Superior temporal gyrus (tissue), 1 donor: ENCODE data around the gene IGFBPL1.

Experiments
- DNase-seq: peaks from one replicate; pipeline ENCODE4 v3.0.0-alpha.2; 2016; ENCODE audit errors: extremely low spot score

IGFBPL1 gene

DNA sequence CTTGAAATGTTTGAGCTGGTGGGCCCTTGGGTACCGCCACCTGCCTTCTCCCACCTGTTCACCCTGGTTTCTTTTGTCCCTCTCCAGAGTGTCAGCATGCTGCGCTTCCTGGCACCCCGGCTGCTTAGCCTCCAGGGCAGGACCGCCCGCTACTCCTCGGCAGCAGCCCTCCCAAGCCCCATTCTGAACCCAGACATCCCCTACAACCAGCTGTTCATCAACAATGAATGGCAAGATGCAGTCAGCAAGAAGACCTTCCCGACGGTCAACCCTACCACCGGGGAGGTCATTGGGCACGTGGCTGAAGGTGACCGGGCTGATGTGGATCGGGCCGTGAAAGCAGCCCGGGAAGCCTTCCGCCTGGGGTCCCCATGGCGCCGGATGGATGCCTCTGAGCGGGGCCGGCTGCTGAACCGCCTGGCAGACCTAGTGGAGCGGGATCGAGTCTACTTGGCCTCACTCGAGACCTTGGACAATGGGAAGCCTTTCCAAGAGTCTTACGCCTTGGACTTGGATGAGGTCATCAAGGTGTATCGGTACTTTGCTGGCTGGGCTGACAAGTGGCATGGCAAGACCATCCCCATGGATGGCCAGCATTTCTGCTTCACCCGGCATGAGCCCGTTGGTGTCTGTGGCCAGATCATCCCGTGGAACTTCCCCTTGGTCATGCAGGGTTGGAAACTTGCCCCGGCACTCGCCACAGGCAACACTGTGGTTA lies 28.4 kb downstream of the IGFBPL1 start:
- DNase-seq, result no peak

DNA sequence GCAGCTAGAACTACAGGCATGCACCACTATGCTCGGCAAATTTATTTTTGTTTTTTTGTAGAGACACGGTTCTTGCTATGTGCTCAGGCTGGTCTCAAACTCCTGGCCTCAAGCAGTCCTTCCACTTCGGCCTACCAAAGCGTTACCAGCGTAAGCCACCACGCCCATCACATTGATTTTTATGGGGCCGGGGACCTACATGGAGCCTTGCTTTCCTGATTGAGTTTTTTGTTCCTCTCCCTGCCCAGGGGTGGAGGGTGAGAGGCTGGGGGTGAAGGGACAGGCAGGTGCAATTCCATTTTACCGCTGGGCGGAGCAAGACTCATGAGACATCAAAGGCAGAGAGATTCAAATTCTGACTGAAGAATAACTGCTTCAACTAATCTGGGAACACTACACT lies 29.8 kb downstream of the IGFBPL1 start:
- no peak for DNase-seq

DNA sequence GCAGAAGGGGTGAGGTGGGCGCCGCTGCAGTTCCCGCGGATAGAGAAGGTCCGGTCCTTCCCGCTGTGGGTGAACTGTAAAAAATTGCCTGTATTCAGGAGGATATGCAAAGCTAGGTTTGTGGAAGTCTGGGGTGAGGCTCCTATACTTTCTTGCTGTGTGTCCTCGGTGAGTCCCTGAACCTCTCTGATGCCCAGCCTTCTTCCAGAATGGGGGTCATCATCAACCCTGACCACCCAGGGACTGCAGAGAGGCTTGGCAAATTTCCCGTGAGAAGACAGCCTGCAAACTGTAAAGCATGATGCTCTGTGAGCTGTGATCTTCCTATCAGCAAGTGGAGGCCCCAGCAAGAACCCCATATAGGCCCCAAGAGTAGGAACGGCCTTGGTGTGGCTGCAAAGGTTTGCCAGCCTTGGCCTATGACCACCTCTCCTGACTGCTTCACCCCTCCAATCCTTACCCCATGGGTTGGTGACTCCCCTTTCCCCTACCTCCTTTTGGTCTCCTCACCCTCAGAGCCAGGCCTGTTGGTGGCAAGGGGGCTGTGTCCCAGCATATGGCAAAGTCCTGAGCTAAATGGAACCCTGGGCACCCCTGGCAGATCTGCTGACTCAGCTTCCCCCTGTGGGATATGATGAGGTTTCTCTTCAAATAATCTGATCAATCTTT lies 31.0 kb downstream of the IGFBPL1 start:
- DNase-seq, result no peak

DNA sequence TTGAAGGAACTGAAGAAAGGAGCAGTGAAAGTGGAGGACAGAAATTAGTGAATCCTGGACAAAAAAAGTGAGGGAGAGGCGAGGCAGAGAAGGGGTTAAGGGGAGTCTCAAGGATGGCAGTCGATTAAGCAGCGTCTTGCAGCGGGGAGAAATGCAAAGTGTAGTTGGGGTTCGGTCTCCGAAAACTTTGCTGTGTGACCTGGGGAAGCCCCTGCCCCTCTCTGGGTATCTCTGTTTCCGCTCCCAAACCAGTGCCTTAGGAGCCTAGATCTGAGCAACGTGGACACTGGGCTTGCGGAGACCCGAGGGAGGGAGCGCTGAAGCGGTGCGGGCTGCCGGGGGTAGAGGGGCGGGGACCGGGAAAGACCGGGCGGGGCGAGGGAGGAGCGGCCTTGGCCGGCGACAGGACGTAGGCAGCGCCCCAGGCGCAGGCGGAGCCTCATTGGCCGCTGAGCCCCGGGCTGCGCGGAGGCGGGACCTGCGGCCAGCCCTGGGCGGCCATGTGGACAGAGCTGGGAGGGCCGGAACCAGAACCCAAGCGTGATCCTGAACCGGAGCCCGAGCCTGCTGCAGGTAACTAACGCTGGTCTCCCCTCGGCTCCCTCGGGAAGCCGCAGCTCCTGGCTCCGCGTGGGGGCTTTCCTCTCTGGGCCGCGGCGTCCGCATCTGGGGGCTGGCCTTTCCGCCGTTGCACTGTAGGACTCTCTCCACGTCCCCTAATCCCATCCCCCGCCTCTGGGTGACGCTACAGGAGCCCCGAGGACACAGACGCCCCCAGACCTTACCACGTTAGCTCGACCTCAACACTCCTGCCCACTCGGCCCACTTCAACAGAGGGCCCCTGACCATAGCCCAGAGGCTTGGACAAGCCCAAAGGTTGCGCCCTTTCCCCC lies 31.8 kb downstream of the IGFBPL1 start, which contains the start of gene ALDH1B1:
Gene ALDH1B1, plus strand, starts transcription at position 468 of the 893 bp plus-strand sequence. CDS start 3,047 bp downstream, outside the sequence.
- peak; percentile 75 for DNase-seq

DNA sequence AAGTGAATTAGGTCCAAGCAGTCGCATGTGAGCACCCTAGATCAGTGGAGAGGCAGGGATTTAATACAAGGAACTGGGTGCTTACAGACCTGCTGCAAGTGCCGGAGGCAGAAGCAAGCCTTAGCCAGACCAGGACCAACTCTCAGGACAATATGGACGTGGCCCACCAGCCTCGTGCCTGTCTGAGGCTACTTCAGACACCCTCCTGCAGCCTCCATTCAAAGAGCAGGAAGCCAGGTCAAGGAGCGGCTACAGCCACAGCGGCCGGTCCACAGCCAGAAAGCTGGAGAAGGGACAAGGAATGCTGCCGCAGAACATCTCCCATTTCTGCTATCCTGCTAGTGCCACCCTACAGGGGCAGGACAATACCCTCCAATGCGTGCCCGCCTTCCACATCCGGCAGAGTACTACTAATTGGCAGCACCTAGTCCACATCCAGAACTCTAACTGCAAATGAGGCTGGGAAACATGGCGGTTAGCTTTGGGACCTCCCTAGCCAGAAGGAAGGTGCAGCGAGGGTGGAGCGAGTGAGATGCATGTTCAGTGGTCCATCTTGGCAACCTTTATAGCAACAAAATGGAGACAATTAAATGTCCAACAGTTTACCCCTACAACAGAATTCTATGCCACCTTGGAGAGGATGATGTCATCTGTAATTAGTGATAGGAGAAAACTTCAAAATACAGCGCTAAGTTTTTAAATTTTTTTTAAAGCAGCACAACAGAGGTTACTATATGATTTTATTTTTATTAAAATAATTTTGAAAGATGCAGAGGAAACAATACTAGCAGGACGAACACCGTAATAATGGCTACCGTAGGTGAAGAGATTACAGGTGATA lies 32.8 kb downstream of the IGFBPL1 start:
- no peak for DNase-seq

DNA sequence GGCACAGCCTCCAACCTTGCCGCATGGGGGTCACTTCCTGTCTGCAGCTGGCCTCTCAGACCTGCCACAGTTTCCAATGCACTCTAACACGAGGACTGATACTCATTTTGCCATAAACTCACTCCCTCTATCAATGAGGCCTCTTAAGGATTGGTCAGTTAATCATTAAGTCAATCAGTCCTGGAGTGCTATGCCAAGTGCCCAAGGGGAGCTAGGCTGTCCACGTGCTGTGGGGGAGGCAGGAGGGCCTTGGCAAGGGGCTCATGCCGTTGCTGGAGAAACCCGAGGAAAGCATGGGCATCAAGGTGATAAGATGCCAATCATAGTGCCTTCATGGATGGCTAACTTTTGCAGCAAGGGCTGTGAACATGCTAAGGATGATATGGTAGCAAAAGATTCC lies 33.4 kb downstream of the IGFBPL1 start:
- no peak for DNase-seq

DNA sequence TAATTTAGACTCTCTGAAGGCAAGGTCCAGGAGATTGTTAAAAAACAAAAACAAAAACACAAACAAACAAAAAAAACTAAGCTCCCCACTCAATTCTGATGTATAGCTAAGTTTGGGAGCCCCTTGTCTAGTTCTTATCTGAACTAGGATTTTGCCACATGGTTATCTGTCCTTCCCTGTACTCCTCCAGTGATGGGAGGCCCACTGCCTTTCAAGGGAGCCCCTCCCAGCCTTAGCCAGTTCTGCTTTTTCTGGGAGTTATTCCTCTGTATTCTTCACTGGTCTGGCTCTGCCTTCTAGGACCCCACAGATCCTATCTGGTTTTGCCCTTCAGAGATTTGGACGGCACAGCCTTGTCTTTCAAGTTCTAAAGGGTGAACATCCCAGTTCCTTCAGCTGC lies 33.8 kb downstream of the IGFBPL1 start:
- no peak for DNase-seq

DNA sequence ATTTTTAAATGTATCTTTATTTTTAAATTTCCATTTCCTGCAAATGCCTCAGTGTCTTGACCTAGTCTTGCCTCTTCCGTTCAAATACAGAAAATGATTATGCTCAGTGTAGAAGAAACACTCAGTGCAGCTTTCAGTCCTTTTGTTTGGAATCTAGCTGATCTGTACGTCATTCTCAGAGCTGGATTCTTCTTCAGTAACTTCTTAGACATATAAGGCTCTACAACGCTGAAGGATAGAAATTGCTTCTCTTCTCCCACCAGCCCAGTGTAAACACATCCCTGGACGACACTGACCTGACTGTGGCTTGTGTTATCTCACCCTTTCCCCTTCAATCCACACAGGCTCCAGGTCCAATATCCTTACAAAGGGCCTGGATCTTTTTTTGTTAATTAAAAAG lies 34.9 kb downstream of the IGFBPL1 start:
- no peak for DNase-seq

DNA sequence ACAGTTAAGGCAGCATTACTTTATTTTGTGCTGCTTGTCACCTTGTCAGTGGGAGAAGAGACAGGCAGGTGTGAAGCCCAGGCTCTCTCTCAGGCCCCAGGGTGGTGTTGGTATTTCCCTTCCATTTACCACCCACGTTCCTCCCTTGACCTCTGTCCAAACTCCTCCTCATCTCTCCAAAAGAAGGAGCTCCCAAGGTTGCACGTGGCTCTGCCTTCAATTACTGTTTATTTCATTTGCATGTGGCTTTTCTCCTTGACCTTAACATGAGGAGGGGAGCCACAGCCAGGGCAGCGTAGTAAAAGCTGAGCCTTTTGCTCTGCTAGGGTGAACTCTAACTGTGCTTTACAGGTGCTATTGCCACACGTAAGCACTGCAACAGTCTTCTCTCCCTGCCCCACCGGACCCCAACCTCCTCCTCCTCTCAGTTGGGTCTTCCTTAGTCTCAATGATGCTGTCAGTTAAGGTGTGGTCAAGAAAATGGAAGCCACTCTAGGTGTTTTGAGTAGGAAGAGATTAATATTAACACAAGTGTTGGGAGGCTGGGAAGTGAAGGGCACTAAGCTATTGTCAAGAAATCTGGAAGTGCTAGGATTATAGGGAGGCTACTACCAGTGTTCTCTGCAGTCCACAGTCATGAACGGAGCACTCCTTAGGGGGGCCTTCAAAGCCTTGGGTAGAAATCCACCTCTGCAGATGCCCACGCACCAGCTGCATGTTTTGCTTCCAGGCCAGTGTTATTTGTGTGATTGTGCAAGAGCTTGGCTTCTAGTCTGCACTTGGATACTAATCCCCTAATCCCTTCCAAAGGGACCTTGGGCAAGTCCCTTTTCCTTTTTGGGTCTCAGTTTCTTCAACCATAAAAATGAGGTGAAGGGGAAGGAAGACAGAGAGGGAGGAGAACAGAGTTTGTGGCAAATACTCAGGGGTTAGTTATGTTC lies 35.7 kb downstream of the IGFBPL1 start:
- DNase-seq, result peak; percentile 33

DNA sequence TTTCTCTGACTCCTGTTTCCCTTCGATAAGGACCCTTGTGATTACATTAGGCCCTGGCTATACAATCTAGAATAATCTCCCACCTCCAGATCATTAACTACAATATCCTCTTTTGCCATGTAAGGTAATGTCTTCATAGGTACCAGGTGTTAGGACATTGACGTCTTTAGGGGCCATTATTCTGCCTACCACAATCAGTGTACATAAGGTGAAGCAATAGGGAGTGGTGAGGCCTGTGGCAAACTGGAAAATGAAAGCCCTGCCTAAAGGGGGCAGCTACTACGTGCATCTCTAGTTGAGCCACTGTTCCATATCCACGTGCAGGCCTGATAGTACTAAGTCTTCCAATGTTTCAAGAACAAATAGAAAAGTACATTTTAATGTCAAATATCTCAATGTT lies 36.5 kb downstream of the IGFBPL1 start:
- DNase-seq, result no peak

DNA sequence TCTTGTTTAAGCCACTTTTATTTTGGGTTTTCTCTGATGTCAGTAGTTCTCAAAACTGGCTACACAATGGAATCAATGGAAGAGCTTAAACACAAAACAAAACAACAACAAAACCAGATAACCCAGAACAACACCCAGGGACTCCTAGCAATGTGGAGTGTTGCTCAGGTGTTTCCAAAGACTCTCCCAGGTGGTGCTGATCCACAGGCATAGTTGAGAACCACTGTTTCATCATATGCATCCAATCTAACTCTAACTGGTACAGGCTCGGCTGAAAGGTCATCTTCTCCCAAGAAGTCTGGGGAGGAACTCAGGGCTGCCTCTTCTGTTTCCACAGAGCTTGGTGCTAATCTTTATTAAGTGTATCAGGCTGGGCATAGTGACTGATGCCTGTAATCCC lies 37.2 kb downstream of the IGFBPL1 start:
- DNase-seq, result no peak

DNA sequence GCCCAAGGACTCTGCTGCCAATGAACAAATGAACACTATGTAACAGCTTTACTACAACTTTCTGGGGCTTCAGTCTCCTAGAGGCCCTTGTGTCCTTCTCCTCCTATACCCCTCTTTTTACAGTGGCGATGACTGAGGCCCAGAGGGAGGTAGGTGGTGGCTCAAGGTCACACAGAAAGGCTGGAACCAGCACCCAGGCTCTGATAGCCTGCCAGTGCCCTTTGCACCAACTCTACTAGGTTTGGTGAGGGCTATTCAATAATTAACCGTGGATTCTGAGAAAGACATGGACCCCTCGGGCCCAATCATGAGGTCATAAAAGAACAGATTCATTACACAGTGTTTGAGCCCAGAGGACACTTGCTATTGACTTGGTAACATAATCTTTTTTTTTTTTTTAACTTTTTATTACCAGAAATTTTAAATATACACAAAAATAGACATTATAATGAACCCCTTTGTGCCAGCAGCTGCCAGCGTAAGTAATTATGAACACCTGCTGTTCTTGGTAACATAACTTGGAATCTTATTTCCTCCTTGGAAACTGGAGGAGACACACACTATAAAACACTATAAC lies 37.8 kb downstream of the IGFBPL1 start:
- no peak for DNase-seq

DNA sequence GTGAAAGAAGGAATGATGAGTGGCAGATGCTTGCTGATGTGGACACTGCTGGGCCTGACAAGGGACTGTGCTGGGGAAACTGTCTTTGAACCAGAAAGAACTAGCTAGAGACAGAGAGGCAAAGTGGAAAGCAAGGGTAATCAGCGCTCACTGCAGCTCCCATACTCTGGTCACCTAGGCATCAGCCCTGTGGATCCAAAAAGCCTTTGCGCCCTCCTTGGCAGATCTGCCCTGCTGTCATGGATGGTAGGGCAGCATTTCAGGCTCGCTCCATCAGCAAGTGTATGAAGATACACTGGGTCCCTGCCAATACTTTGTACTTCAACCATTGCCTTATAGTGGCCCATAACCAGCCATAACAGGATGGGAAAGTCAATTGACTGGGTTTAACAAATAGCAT lies 38.4 kb downstream of the IGFBPL1 start:
- no peak for DNase-seq

DNA sequence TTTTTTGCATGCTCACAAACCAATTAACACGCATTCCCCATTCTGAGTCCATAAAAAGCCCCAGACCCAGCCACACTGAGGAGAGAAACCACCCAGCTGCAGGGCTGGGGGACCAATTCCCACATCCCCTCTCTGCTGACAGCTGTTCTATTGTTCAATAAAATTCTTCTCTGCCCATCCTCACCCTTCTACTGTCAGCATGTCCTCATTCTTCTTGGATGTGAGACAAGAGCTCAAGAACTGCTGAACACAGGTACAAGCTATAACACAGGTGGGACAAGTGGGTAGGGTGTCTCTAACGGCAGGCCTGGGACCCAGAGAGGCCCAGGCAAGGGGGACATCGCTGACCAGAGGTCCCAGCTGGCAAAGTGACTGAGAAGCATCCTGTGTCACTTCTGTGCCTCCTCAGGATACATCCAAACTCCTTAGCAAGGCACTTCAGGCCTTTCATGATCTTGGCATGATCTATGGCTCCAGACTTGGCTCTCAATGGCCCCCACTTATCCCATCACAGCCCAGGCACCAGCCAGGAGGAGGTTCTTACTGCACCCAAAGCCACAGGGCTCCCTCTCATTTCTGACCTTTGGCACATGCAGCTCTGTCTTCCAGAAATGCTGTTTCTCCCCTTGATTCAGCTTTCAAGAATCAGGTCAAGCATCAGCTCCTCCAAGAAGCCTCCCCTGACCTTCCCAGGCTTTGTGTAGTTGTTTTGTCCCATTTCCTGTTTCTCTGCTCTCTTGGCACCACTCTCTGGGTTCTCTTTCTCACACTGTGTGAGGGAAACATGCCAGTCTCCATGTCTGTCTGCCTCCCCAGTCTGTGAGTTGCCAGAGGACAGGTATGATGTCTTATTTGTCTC lies 39.0 kb downstream of the IGFBPL1 start:
- no peak for DNase-seq

DNA sequence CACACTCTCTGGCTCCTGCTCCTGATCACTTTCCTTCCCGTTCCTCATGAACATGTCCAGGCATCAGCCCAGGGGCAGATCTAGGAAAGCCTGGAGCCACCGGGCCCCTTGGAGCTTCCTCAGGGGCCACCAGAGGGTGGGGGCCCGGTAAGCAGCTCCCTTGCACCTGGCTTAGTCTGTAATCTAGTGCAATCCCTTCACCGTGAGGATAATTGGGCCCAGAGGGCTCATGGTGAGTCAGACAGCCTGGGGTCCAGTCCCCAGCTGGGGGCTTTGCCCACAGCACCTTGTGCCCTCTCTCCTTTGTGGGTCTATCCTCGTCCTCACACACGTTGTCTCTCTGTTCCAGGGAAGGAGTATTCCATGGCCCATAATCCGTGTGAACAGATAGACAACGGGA lies 42.1 kb downstream of the IGFBPL1 start:
- DNase-seq, result no peak

DNA sequence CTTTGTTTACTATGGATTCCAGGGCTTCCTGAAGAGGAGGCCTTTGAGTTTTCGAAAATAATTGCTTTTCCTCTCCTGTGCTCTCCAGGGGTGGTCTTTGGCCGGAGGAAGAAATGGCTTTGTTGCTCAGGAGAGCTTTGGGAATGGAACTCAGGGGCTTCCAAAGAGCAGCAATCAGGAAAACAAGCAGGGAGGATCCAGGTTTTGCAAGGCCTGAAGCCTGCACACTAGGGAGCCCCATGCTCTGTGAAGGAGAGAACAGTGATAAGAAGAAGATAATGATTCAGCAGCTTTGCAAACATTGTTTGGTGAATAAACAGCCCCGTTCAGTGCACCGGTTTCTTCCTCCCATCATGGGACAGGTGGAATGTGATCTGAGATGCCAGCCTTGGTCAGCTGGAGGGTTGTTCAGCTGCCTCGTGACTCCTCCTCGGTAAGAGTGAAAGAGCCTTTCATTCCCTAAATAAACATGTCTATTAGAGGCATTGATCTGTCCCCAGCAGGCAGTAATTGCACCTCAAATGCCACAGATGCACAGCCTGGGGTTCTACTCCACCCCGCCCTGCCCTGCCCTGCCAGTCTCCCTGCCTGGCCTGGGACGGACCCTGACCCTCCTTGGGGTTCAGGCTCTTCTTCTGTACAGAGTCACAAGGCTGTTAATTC lies 43.3 kb downstream of the IGFBPL1 start:
- DNase-seq, result no peak

DNA sequence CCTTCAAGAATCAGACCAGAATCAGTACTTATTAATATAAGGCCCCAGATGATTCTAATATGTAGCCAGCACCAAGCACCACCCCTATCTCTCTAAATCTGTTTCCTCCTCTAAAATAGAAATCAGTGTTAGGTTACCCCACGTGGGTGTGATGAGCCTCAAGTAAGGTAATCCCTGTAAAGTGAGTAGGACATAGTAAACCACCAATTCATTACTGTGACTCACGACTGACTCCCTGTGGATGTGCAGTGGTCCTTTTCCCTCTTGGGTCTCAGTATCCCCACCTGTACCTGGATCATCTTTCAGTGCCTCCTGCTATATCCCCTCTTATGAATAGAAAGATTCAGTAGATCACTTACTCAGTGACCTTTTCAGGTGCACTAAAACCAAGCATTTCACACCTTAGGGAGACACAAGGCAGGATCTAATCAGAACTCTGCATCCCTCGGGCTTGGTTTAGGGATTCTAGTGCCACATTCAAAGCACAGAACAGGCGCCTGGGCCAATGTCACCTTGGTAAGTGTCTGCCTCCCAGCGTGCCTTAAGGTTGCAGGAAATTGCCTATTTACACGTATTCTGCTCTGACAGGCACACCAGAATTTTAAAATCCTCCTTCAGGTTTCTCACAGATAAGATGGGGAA lies 43.9 kb downstream of the IGFBPL1 start:
- DNase-seq, result no peak
